GM19193 (cell line): Measurements from ENCODE around the gene ABCA3.

ENCODE experiments used
- POLR2A ChIP-seq: IDR thresholded peaks from 4 replicates; pipeline ENCODE4 v1.6.1; 2011; ENCODE audit not compliant: insufficient read depth, insufficient read length; ENCODE audit errors: extremely low read depth

The ABCA3 gene

DNA sequence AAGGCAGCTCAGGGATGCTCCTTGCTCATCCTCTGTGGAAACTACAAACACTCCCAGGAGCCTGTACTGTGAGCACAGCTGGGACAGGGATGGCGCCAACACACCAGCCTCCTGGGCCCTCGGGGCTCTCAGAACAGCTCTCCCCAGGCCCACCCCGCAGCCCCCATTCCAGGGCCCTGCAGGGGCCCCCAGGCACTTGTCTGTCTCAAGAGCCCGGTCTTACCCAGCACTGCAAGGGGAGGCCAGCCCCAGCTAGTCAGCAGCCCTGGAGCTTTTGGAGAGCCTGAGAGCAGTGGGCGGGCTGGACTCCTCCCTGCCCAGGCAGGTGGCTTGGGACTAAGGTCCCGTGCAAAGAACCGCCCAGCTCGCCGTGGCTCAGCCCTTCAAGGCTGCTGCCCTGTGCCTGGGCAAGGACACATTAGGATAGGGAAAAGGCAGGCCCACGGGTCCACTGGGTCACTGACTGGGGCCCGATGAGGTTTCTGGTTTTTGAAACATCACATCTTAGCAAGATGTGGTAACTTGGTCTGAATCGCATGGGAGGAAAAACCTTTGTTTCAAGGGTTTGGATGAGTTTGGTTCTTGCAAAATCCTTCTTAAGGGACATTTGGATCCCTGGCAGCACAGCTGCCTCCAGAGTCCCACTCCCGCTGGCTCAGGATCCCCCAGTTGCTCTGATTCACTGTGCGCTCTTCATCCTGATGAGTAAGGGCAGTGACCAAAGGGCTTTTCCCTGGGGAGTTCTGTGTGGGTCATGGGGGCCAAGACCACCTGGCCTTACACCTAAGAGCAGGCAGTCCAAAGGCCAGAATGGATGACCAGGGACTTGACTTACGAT, 101.5 kb downstream of the ABCA3 start:
- no peak for TF ChIP-seq POLR2A

DNA sequence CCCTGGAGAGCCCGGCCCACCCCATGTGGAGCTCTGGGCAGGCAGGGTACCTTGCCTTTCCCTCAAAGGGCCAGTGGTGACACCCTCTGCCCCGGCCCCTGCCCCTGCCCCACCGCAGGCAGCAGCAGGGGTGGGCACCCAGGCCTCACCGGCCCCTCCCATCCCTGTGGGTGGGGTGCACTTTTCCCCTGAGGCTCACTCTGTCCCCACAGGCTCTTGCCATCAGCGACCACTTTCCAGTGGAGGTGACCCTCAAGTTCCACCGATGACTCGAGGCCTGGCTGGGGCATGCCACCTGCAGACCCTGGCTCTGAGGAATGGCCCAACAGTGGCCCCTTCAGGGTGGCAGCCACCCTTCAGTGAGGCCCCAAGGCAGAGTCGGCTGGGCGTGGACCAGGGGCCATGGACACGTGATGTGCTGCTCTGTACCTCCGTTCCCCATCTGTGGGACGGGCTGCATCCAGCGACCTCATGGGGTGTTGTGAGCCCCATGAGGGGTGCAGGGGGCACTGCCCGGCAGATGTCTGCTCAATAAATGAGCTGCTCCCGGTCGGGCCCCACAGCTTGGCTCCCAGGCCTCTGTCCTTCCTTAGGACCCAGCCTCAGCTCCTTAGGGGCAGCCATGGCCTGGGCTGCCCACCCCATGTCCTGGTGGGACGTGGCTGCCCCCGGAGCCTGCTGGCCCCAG, 102.2 kb downstream of the ABCA3 start:
- TF ChIP-seq POLR2A, result no peak

DNA sequence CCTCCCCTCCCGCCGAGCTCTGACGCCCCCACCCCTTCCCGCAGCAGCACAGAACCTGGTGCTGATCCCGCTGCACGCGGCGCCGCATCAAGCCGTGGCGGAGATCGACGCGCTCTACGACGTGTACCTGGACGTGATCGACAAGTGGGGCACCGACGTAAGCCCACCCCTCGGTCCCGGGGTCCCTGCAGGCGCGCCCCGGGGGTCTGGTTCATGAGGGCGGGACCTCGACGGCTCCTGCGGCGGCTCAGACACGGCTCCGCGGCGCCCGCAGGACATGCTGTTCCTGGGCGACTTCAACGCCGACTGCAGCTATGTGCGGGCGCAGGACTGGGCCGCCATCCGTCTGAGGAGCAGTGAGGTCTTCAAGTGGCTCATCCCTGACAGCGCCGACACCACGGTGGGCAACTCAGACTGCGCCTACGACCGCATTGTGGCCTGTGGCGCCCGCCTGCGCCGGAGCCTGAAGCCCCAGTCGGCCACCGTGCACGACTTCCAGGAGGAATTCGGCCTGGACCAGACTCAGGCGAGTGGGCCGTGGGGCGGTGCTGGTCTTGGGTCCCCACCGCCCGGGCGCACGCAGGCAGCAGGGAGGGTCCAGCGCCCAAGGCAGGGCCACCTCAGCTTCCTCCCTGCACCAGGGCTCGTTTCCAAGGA, 102.9 kb downstream of the ABCA3 start:
- no peak for TF ChIP-seq POLR2A

DNA sequence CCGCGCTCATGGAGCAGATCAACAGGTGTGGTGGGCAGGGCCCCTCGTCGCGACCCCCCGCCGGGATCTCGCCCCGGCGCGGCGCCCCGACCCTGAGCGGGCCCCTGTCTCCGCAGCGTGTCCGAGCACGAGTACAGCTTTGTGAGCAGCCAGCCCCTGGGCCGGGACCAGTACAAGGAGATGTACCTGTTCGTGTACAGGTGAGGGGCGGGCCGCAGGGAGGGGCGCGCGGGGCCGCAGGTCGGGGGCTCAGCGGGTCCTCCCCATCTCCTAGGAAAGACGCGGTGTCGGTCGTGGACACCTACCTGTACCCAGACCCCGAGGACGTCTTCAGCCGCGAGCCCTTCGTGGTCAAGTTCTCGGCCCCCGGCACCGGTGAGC, 103.4 kb downstream of the ABCA3 start:
- no peak for TF ChIP-seq POLR2A

DNA sequence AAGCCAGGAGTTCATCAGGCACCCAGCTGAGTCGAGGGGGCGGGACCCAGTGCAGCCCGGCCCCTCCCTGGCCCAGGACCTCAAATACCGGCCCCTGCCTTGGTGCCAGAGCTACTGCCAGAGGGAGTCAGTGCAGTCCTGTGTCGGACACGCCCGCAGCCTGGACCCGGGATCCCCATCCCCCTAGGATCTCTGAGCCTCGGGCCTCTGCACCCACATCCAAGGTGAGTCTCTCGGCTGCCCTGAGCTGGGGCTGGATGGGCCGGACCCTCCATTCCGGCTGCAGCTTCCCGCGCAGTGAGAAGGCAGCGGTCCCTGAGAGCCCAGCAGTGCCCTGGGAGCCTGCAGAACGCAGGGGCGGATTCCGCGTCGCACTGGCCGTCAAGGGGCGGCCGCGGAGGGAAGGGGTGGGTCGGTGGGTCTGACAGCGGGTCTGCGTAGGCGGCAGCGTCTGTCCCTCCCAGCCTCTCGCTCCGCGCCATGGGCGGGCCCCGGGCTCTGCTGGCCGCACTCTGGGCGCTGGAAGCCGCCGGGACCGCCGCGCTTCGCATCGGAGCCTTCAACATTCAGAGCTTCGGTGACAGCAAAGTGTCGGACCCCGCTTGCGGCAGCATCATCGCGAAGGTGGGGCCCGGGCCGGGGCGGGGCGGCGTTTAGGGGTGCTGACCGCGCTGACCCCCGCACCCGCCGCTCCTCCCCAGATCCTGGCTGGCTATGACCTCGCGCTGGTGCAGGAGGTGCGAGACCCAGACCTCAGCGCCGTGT, 104.0 kb downstream of the ABCA3 start, which contains the start of gene DNASE1L2:
Gene DNASE1L2 (plus strand): TSS at position 108 of the 765 bp plus-strand sequence. CDS start 373 bp downstream, at position 481.
- TF ChIP-seq POLR2A, result no peak

DNA sequence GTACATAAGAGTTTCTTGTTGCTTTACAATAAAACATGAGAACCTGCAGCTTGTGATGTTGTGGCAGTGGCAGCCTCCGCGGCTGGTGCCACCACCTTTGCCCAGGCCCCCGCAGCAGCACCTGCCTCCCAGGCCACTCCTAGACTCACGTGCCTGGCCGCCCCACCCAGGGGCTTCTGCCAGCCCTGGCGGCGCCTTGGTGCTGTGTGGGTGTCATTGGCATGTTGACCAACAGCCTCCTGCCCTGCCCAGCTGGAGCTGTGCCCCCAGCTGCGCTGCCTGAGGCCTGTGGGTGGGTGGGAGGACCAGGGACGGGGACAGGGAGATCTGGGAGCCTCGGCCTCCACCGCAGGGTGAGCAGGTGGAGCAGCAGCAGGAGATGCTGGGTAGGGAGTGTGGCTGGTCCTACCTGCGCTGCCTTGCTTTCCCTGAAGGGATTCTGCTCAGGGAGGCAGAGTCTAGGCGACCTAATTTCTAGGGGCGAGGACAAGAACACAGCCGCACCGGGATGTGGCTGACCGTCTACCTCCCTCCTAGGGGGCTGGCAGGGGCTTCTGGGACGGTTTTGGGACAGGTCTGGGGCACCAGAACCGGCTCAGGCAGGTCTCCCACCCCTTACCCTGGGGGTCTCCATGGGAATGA, 104.7 kb downstream of the ABCA3 start:
- TF ChIP-seq POLR2A, result no peak

DNA sequence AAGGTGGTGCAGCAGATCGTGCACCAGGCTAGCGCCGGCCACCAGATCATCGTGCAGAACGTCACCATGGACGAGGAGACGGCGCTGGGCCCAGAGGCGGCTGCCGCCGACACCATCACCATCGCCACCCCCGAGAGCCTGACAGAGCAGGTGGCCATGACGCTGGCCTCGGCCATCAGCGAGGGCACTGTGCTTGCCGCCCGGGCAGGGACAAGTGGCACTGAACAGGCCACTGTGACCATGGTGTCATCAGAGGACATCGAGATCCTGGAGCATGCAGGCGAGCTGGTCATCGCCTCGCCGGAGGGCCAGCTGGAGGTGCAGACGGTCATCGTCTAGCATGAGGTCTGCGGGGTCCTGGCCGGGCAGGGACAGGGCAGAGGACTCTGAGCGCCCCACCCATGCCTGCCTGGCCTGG, 105.3 kb downstream of the ABCA3 start:
- no peak for TF ChIP-seq POLR2A

DNA sequence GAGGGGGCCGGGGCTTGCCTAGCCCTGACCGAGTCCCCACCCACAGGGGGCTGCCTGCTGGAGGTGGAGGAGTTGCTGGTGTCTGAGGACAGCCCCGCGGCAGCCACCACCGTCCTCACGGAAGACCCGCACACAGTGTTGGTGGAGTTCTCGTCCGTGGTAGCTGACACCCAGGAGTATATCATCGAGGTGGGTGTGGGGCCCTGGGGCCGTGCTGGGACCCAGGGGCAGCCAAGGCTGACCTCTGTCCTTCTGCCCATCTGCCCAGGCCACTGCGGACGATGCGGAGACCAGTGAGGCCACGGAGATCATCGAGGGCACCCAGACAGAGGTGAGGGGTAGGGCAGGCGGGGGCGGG, 105.7 kb downstream of the ABCA3 start:
- TF ChIP-seq POLR2A, result no peak

DNA sequence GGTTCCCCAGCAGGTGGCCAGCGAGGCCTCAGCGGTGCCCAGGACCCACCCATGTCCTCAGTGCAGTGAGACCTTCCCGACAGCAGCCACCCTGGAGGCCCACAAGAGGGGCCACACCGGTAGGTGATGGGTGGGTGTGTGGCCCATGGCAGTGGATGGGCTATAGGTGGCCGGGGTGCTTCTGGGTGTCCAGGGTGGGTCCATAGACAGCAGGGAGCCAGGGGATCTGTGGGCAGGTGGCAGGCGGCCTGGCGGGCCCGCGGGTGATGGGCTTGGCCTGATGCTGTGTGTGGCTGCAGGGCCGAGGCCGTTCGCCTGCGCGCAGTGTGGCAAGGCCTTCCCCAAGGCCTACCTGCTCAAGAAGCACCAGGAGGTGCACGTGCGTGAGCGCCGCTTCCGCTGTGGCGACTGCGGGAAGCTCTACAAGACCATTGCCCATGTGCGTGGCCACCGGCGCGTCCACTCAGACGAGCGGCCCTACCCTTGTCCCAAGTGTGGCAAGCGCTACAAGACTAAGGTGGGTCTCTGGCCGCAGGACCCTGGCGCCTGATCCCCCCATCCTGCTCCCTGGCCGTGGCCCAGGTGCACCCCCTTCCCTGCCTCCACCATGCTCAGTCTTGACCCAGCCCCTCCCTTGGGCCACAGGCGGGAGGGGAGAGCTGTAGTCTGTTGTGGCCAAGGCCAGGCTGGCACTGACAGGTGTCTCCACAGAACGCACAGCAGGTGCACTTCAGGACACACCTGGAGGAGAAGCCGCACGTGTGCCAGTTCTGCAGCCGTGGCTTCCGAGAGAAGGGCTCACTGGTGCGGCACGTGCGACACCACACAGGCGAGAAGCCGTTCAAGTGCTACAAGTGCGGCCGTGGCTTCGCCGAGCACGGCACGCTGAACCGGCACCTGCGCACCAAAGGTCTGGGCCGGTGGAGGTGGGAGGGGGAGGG, 106.4 kb downstream of the ABCA3 start:
- no peak for TF ChIP-seq POLR2A

DNA sequence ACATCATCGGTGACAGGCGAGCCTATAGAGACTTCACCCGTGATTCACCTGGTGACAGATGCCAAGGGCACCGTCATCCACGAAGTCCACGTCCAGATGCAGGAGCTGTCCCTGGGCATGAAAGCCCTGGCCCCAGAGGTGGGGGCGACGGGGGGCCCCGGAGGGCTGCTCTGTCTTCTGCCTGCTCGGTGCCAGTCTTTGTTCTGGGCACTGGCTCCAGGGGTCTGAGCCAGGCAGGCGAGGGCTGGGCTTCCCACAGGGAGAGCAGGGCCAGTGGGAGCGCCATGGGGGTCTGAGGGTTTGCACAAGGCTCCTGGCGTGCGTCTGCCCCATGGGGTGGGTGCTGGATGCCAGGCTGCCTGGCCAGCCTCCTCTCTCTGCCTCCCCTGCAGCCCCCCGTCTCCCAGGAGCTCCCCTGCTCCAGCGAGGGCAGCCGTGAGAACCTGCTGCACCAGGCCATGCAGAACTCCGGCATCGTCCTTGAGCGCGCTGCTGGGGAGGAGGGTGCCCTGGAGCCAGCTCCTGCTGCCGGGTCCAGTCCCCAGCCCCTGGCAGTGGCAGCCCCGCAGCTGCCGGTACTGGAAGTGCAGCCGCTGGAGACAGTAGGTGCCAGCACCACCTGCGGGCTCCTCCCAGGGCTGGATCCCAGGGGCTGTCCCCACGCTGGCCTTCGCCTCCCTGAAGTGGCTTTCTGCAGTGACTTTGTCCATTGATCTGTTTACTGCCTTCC, 107.3 kb downstream of the ABCA3 start:
- TF ChIP-seq POLR2A, result peak; percentile 15

DNA sequence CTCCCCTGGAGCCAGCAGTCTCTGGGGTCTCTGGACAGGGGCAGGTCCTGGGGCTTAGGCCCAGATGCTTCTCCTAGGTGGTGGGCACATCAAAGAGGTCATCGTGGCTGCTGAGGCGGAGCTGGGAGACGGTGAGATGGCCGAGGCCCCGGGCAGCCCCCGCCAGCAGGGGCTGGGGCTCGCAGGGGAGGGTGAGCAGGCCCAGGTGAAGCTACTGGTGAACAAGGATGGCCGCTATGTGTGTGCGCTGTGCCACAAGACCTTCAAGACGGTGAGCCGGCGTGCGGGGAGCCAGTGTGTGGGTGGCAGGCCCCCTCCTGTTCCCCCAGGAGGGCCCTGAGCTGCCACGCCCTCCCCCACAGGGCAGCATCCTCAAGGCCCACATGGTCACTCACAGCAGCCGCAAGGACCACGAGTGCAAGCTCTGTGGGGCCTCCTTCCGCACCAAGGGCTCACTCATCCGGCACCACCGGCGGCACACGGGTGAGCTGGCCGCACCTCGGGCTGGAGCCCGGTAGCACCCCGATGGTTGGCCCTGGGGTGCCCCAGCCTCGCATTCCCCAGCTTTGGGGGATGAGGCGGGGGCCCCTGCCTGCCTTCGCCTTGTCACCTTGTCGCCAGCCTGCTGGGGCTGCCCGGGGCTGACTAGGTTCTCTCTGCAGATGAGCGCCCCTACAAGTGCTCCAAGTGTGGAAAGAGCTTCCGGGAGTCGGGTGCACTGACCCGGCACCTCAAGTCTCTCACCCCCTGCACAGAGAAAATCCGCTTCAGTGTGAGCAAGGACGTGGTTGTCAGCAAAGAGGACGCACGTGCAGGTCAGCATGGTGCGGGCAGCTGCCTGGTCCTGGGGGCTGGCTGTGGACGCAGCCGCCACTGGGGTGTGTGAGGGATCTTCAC, 108.2 kb downstream of the ABCA3 start:
- no peak for TF ChIP-seq POLR2A

DNA sequence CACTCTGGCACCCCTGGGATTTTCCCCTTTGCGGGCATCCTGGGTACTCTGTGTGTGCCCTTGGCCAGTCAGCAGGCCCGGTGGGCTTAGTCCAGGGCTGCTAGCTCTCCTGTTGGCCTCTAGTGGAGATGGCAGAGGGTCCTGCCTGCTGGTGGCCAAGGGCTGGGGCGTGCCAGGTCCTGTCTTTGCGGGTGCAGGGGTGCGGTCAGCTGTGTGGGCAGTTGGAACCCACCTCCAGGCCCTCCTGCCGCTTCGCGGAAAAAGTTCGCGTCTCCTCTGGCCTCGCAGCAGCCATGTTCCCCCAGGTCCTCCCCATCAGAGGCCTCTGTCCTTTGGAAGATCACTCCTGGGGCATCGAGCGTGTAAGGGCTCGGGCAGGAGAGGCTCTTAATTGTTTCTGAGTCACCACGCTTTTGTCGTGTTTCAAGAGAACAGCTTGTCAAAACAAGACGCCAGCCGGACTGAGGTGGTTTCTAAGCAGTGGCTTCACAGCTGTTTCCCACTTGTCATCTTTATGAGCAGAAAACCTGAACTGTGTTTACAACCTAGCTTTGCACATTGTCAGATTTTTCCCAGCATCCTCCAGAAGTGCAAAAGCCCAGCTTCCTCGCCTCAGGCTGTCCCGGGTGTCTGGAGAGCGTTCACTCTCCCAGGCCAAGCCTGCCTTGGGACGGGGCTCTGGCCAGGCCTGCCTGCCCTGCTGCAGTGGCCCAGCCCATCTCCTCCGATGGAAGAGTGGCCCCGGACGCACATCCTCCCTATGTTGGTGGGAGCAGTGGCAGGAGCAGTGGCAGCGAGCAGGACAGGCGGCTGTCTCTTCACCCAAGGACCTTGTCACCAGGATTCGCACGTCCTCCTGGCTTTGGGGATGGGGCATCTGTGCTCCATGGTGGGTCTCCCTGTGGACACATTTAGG, 109.3 kb downstream of the ABCA3 start:
- no peak for TF ChIP-seq POLR2A
